Left ventricle myocardium inferior (tissue), 1 donor: ENCODE measurements around the gene ASH1L. TPM values are rescaled to one million over a fixed set of nuclear protein-coding genes. Genes with fewer than 3 reads are reported as not detected.

Experiments
- DNase-seq: peaks from one replicate; pipeline ENCODE4 v3.0.0-alpha.2; 2020
- H3K27ac ChIP-seq: fragments of 200-600 bp; replicated peaks from 2 replicates; pipeline ENCODE4 v1.8.0; 2021
- H3K27me3 ChIP-seq: fragments of 200-600 bp; 2 replicates; pipeline ENCODE4 v1.8.0; 2021; ENCODE audit warnings: low read depth
- H3K36me3 ChIP-seq: fragments of 200-600 bp; 2 replicates; pipeline ENCODE4 v1.8.0; 2021
- H3K4me1 ChIP-seq: fragments of 200-600 bp; 2 replicates; pipeline ENCODE4 v1.8.0; 2021
- H3K4me3 ChIP-seq: fragments of 200-600 bp; 2 replicates; pipeline ENCODE4 v1.8.0; 2021; ENCODE audit warnings: mild to moderate bottlenecking, moderate library complexity
- H3K9me3 ChIP-seq: fragments of 200-600 bp; replicated peaks from 2 replicates; pipeline ENCODE4 v1.8.0; 2021
- CTCF ChIP-seq: fragments of 200-600 bp; IDR thresholded peaks from 2 replicates; pipeline ENCODE4 v1.8.0; 2021; ENCODE audit warnings: antibody characterized with exemption, mild to moderate bottlenecking, borderline replicate concordance
- intact Hi-C: fragments of 100-400 bp; cut with micrococcal nuclease; formaldehyde crosslinking; loops from one replicate; pipeline ENCODE4 v1.11.0; 2022
- total RNA-seq: library from RNA; stranded (reverse); fragmentation: NEBNext Ultra II Directional; extraction: Animal tissue kit (Norgen Biotek cat#: 25700); gene quantifications from one replicate; pipeline ENCODE4 v1.2.1, GENCODE V29; 2021
- donor health status: DM: no; HTN: yes; CAD: no; lungs with severe emphysema.

The ASH1L gene
- total RNA-seq, 1 donor from 2014 or later, result 38.7 TPM

DNA sequence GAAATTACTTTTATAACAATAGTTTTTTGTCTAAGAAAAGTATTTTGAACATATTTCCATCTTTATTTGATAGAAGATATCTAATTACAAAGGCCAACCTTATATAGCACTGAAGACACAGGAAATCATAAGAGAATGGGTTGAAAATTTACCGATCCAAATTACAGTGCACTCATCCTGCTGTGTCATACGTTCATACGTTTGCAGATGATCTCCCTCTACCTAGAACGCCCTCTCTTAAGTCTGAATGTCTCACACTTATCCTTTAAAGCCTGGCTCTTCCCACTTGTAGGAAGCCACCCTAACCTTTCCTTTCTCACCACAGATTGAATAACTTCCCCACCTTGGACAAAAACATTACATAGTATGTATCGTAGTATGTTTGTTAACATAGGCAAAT is 9.3 kb downstream of the ASH1L start:
- Histone ChIP-seq H3K27me3 (no peaks in the 10 kb centered on the region), H3K27ac (no peak overlapping the region), H3K36me3 (no peaks in the 10 kb centered on the region)

DNA sequence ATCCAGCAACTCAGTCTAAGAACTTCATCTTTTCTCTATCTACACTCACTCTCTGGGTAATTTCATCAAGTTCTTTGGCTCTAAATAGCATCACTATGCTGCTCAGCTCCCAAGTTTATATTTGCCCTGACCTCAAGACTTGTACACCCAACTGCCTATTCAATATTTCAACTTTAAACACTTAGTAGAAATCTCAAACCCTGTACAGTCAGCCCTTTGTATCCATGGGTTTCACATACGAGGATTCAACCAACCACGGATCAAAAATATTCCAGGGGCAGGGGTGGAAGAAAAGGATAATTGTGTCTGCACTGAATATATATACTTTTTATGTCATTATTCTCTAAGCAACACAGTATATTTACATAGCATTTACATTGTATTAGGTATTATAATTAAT is 13.9 kb downstream of the ASH1L start:
- H3K4me1 ChIP-seq, result peaks cover 37% of the 10 kb centered on the region
- no peak overlapping the region for H3K27ac ChIP-seq
- no peak overlapping the region for H3K4me3 ChIP-seq
- intact Hi-C loops, result no loop called here
- DNase-seq, result no peak
- TF ChIP-seq CTCF, result no peak
- H3K36me3 ChIP-seq, result no peaks in the 10 kb centered on the region
- H3K9me3 ChIP-seq, result no peaks in the 10 kb centered on the region
- H3K27me3 ChIP-seq, result no peaks in the 10 kb centered on the region

More for the DNA sequence above, 9.3 kb downstream of the ASH1L start:
- TF ChIP-seq CTCF, result no peak
- peaks cover 40% of the 10 kb centered on the region for H3K4me1 ChIP-seq
- no peak overlapping the region for H3K4me3 ChIP-seq
- intact Hi-C loops, result no loop called here
- no peaks in the 10 kb centered on the region for H3K9me3 ChIP-seq
- no peak for DNase-seq

DNA sequence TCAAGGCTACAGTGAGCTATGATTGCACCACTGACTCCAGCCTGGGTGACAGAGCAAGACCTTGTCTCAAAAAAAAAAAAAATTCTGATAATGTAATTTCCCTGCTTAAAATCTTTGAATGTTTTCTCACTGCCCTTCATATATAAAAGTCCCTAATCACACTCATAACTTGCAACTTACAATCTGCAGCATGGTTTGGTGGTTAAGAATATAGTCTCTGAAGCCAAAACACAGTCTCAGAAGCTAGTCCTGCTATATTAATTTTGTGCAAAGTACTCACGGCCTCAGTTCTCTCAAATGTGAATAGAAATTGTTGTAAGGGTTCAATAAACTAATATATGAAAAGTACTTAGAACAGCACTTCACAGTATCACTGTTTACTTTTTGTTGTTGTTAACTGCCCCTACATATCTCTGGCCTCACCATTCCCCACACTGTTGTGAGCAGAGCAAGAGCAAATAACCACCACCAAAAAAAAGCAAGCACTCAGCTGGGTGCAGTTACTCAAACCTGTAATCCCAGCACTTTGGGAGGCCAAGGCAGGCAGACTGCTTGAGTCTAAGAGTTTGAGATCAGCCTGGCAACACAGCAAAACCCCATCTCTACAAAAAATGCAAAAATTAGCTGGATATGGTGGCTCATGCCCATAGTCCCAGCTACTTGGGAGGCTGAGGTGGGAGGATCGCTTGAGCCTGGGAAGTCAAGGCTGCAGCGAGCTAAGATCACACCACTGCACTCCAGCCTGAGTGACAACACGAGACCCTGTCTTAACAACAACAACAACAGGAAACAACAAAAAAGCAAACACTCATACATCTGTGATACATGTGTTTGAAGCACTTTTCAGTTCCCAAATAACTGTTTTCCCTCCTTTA is 22.4 kb downstream of the ASH1L start:
- no peak for TF ChIP-seq CTCF
- intact Hi-C loops, result no loop called here
- H3K4me1 ChIP-seq, result peaks cover 76% of the 10 kb centered on the region
- DNase-seq, result no peak
- no peaks in the 10 kb centered on the region for H3K9me3 ChIP-seq
- no peak overlapping the region for H3K27ac ChIP-seq
- H3K36me3 ChIP-seq, result no peaks in the 10 kb centered on the region
- no peak overlapping the region for H3K4me3 ChIP-seq
- H3K27me3 ChIP-seq, result no peaks in the 10 kb centered on the region

- H3K4me1 ChIP-seq, result peaks cover 79% of the 10 kb centered on the region
Measured at GRCh38 chr1:155537193-155537592, 25.4 kb downstream of the ASH1L start.

GRCh38 chr1:155531624-155532023 is 31.0 kb downstream of the ASH1L start:
- TF ChIP-seq CTCF, result no peak
- Histone ChIP-seq H3K27ac (peak overlapping the region; percentile 15), H3K27me3 (no peaks in the 10 kb centered on the region), H3K4me3 (no peak overlapping the region), H3K36me3 (no peaks in the 10 kb centered on the region), H3K4me1 (peaks cover 69% of the 10 kb centered on the region), H3K9me3 (no peaks in the 10 kb centered on the region)
- intact Hi-C loops, result no loop called here
- DNase-seq, result no peak

More at GRCh38 chr1:155537193-155537592, 25.4 kb downstream of the ASH1L start:
- H3K27ac ChIP-seq, result peak overlapping the region; percentile 70
- H3K4me3 ChIP-seq, result no peak overlapping the region
- intact Hi-C loops, result no loop called here
- H3K9me3 ChIP-seq, result no peaks in the 10 kb centered on the region
- no peaks in the 10 kb centered on the region for H3K36me3 ChIP-seq
- DNase-seq, result no peak
- no peak for TF ChIP-seq CTCF
- H3K27me3 ChIP-seq, result no peaks in the 10 kb centered on the region
